ENCODE results near the gene CPNE8. TPM values are rescaled to one million over a fixed set of nuclear protein-coding genes. Genes with fewer than 3 reads are reported as not detected.

Gene CPNE8
- polyA plus RNA-seq, 1 donor (not counting 4 experiments of a cell fraction or from before 2014, with no cell fraction given) = 25.7 TPM

GRCh38 chr12:38949363-38949762 lies 44.0 kb upstream of the CPNE8 start:
- Histone ChIP-seq H3K4me2 (ENCODE audit: control insufficient read depth, extremely low read depth, insufficient read depth, low read depth, low read length) (no peak overlapping the region), H4K20me1 (ENCODE audit: control insufficient read depth, extremely low read depth, insufficient read depth, low read length) (no peaks in the 10 kb centered on the region), H3K4me1 (ENCODE audit: control insufficient read depth, extremely low read depth, insufficient read depth, low read length) (no peaks in the 10 kb centered on the region), H2AFZ (ENCODE audit: control insufficient read depth, low read length) (no peak overlapping the region), H3K36me3 (ENCODE audit: control insufficient read depth in 2 of 2, extremely low read depth in 1 of 2, insufficient read depth in 2 of 2, low read length in 2 of 2) (no peaks in the 10 kb centered on the region), H3K9me1 (ENCODE audit: control insufficient read depth, extremely low read depth, insufficient read depth, low read length) (no peaks in the 10 kb centered on the region), H3K9ac (ENCODE audit: control insufficient read depth, extremely low read depth, insufficient read depth, low read length) (no peak overlapping the region), H3K27me3 (ENCODE audit: control insufficient read depth, extremely low read depth, insufficient read depth, low read length) (no peaks in the 10 kb centered on the region), H3K27ac (ENCODE audit: control insufficient read depth, insufficient read depth, low read length) (no peak overlapping the region), H3K79me2 (ENCODE audit: control insufficient read depth, insufficient read depth, low read length) (no peaks in the 10 kb centered on the region), H3K9me3 (ENCODE audit: control insufficient read depth, low read depth, low read length) (no peaks in the 10 kb centered on the region), H3K4me3 (ENCODE audit: control insufficient read depth in 2 of 3, extremely low read depth in 1 of 3, insufficient read depth in 2 of 3, low read depth in 1 of 3, low read length in 3 of 3) (no peak overlapping the region)
- FAIRE-seq = no peak
- dilution Hi-C loops (cut with MboI; ENCODE audit: extremely low pct_ligation_motif_present, low sequenced_read_pairs) = loop anchor here (25.0 kb wide), 1 partner anchor 113 kb away; no protein-coding TSS in a partner anchor
- TF ChIP-seq EZH2 (IDR thresholded peaks at IDR 0.05; ENCODE audit: low read length) (no peak), CTCF (optimal IDR thresholded peaks at IDR 0.05 in 1 of 3, IDR thresholded peaks at IDR 0.05 in 1 of 3, conservative IDR thresholded peaks at IDR 0.05 in 1 of 3; ENCODE audit: extremely low read depth in 1 of 3, insufficient read depth in 2 of 3, low read length in 3 of 3) (no peak)
- DNase-seq (ENCODE audit: low read depth, low spot score) = no peak

GRCh38 chr12:38934686-38935085 lies 29.3 kb upstream of the CPNE8 start:
- dilution Hi-C loops (cut with MboI; ENCODE audit: extremely low pct_ligation_motif_present, low sequenced_read_pairs) = loop anchor here (25.0 kb wide), 1 partner anchor 128 kb away; no protein-coding TSS in a partner anchor
- no peaks in the 10 kb centered on the region for H3K9me3 ChIP-seq (ENCODE audit: control insufficient read depth, low read depth, low read length)
- H2AFZ ChIP-seq (ENCODE audit: control insufficient read depth, low read length) = no peak overlapping the region
- H3K27me3 ChIP-seq (ENCODE audit: control insufficient read depth, extremely low read depth, insufficient read depth, low read length) = no peaks in the 10 kb centered on the region
- no peaks in the 10 kb centered on the region for H3K36me3 ChIP-seq (ENCODE audit: control insufficient read depth in 2 of 2, extremely low read depth in 1 of 2, insufficient read depth in 2 of 2, low read length in 2 of 2)
- no peaks in the 10 kb centered on the region for H3K9me1 ChIP-seq (ENCODE audit: control insufficient read depth, extremely low read depth, insufficient read depth, low read length)
- no peaks in the 10 kb centered on the region for H4K20me1 ChIP-seq (ENCODE audit: control insufficient read depth, extremely low read depth, insufficient read depth, low read length)
- no peak overlapping the region for H3K9ac ChIP-seq (ENCODE audit: control insufficient read depth, extremely low read depth, insufficient read depth, low read length)
- no peaks in the 10 kb centered on the region for H3K4me1 ChIP-seq (ENCODE audit: control insufficient read depth, extremely low read depth, insufficient read depth, low read length)
- H3K27ac ChIP-seq (ENCODE audit: control insufficient read depth, insufficient read depth, low read length) = no peak overlapping the region
- no peak overlapping the region for H3K4me3 ChIP-seq (ENCODE audit: control insufficient read depth in 2 of 3, extremely low read depth in 1 of 3, insufficient read depth in 2 of 3, low read depth in 1 of 3, low read length in 3 of 3)
- DNase-seq (ENCODE audit: low read depth, low spot score) = no peak
- H3K79me2 ChIP-seq (ENCODE audit: control insufficient read depth, insufficient read depth, low read length) = no peaks in the 10 kb centered on the region
- H3K4me2 ChIP-seq (ENCODE audit: control insufficient read depth, extremely low read depth, insufficient read depth, low read depth, low read length) = no peak overlapping the region
- no peak for FAIRE-seq
- TF ChIP-seq EZH2 (IDR thresholded peaks at IDR 0.05; ENCODE audit: low read length) = no peak
- no peak for TF ChIP-seq CTCF (optimal IDR thresholded peaks at IDR 0.05 in 1 of 3, IDR thresholded peaks at IDR 0.05 in 1 of 3, conservative IDR thresholded peaks at IDR 0.05 in 1 of 3; ENCODE audit: extremely low read depth in 1 of 3, insufficient read depth in 2 of 3, low read length in 3 of 3)
